K562 (cell line): ENCODE data around the gene AGMO. TPM values are rescaled to one million over a fixed set of nuclear protein-coding genes. Genes with fewer than 3 reads are reported as not detected.

Experiments used
- ATAC-seq: fragments of 200-7000 bp; cut with Tn5 transposase; 3 replicates; pipeline ENCODE4 v1.9.1; 2020; ENCODE audit warnings: moderate library complexity
- BruUV-seq: library from RNA; stranded (reverse); fragments of 400-500 nt; replicated peaks from 2 replicates; lab custom pipeline; 2021; lab: Mats Ljungman, UMichigan
- CTCF ChIA-PET: fragments of 300-600 bp; formaldehyde crosslinking; extraction: SDS; loops from one replicate; lab custom pipeline; 2021; ENCODE audit warnings: low intra/inter-chr PET ratio; lab: Yijun Ruan, JAX
- POLR2A ChIA-PET: fragments of 300-600, 350-650 bp; sonication (Branson Sonifier 250); formaldehyde crosslinking; extraction: SDS; loops from one replicate; lab custom pipeline; 2021; ENCODE audit warnings: antibody characterized with exemption, inconsistent platforms; lab: Yijun Ruan, JAX
- DNase-seq, 4 experiments: peaks; one replicate each; pipeline versions ENCODE4 v3.0.0 to v3.0.0-alpha.2; 2011 to 2018; ENCODE audit warnings: low spot score in 3 of 4, mixed read lengths in 3 of 4; ENCODE audit errors: extremely low read depth in 1 of 4
- FAIRE-seq: peaks from 2 replicates; lab custom pipeline; 2011; peaks lifted over from hg19 to GRCh38; lab: Jason Lieb, UNC
- H2AFZ ChIP-seq: 2 replicates; pipeline ENCODE4 v1.6.0; 2011; ENCODE audit warnings: low read depth, low read length, control low read depth, inconsistent platforms
- H3K27ac ChIP-seq: fragments of 200-600 bp; 3 replicates; pipeline ENCODE4 v1.8.0; 2011; ENCODE audit warnings: low read depth, mild to moderate bottlenecking, control low read depth, inconsistent platforms, low read length, moderate library complexity, mixed read lengths; ENCODE audit errors: extremely low read depth
- H3K27me3 ChIP-seq, 2 experiments: fragments of 300-600 bp in 1 of 2; 2 replicates in 1 of 2; 3 replicates in 1 of 2; pipeline versions ENCODE4 v1.6.0 to v1.8.0; 2011; ENCODE audit warnings: inconsistent platforms in 2 of 2, low read length in 2 of 2, mild to moderate bottlenecking in 1 of 2, mixed read lengths in 1 of 2, moderate library complexity in 1 of 2; ENCODE audit not compliant: control insufficient read depth in 2 of 2, insufficient read depth in 2 of 2
- H3K36me3 ChIP-seq: fragments of 300-600 bp; 3 replicates; pipeline ENCODE4 v1.8.0; 2011; ENCODE audit warnings: mild to moderate bottlenecking, low read length, inconsistent platforms; ENCODE audit not compliant: control insufficient read depth, insufficient read depth
- H3K4me1 ChIP-seq, 2 experiments: fragments of 200-600 bp in 1 of 2; replicated peaks in 1 of 2; 2 replicates in 1 of 2; 3 replicates in 1 of 2; pipeline versions ENCODE4 v1.5.1 to v1.8.0; 2011; ENCODE audit warnings: inconsistent platforms in 2 of 2, low read length in 2 of 2, mild to moderate bottlenecking in 1 of 2, mixed read lengths in 1 of 2, moderate library complexity in 1 of 2; ENCODE audit not compliant: control insufficient read depth in 2 of 2, insufficient read depth in 2 of 2
- H3K4me2 ChIP-seq: 2 replicates; pipeline ENCODE4 v1.6.1; 2011; ENCODE audit warnings: low read length, control low read depth, inconsistent platforms, mixed read lengths; ENCODE audit not compliant: insufficient read depth
- H3K4me3 ChIP-seq: fragments of 200-600 bp; sonication (generic), shearing (Covaris generic); 2 replicates; pipeline ENCODE4 v1.5.1; 2016; ENCODE audit warnings: control low read depth, inconsistent platforms
- H3K79me2 ChIP-seq: fragments of 200-600 bp; 3 replicates; pipeline ENCODE4 v1.8.0; 2011; ENCODE audit warnings: low read length, inconsistent platforms; ENCODE audit not compliant: control insufficient read depth, insufficient read depth
- H3K9ac ChIP-seq, 2 experiments: 2 replicates each; pipeline versions ENCODE4 v1.6.0 to v1.6.1; 2011; ENCODE audit warnings: low read depth in 2 of 2, low read length in 2 of 2, control low read depth in 1 of 2, inconsistent platforms in 1 of 2, mild to moderate bottlenecking in 1 of 2, mixed read lengths in 1 of 2; ENCODE audit not compliant: insufficient read depth in 1 of 2
- H3K9me1 ChIP-seq: one replicate; pipeline ENCODE4 v1.6.0; 2011; ENCODE audit warnings: inconsistent platforms, mild to moderate bottlenecking, low read length, moderate library complexity; ENCODE audit not compliant: control insufficient read depth, insufficient read depth
- H3K9me3 ChIP-seq: replicated peaks from 2 replicates; pipeline ENCODE4 v1.5.1; 2011; ENCODE audit warnings: low read depth, low read length, inconsistent platforms; ENCODE audit not compliant: control insufficient read depth, insufficient read depth
- H4K20me1 ChIP-seq: replicated peaks from 2 replicates; pipeline ENCODE4 v1.6.1; 2011; ENCODE audit warnings: low read length, inconsistent platforms, mixed read lengths; ENCODE audit not compliant: control insufficient read depth, insufficient read depth
- CREB3 ChIP-seq: fragments of 450-650 bp; conservative IDR thresholded peaks from 2 replicates; pipeline ENCODE4 v1.6.1; 2016; ENCODE audit warnings: missing genetic modification characterization, low read depth, mild to moderate bottlenecking, missing compliant biosample characterization, moderate library complexity
- DEAF1 ChIP-seq: fragments of 450-650 bp; formaldehyde crosslinking; IDR thresholded peaks from 2 replicates; pipeline ENCODE4 v1.4.0; 2020; ENCODE audit warnings: mild to moderate bottlenecking, moderate library complexity
- FOXJ2 ChIP-seq: fragments of 200-800 bp; sonication (Bioruptor generic); IDR thresholded peaks from 2 replicates; pipeline ENCODE4 v1.6.1; 2016; ENCODE audit warnings: missing genetic modification characterization, missing compliant biosample characterization
- FOXK2 ChIP-seq, 2 experiments: fragments of 450-650 bp; IDR thresholded peaks in 1 of 2; conservative IDR thresholded peaks in 1 of 2; 2 replicates each; pipeline ENCODE4 v1.6.1; 2016; ENCODE audit warnings: low read depth in 2 of 2, mild to moderate bottlenecking in 1 of 2
- HBP1 ChIP-seq: fragments of 450-650 bp; formaldehyde crosslinking; IDR thresholded peaks from 2 replicates; pipeline ENCODE4 v1.4.0; 2022; ENCODE audit warnings: missing genetic modification characterization
- HIVEP1 ChIP-seq: fragments of 250-450 bp; sonication (Bioruptor Pico); IDR thresholded peaks from 2 replicates; pipeline ENCODE4 v1.4.0; 2020; ENCODE audit warnings: mild to moderate bottlenecking
- HNRNPK ChIP-seq: fragments of 200-400 bp; formaldehyde crosslinking; IDR thresholded peaks from one replicate; pipeline ENCODE4 v1.6.1; 2018; ENCODE audit warnings: mild to moderate bottlenecking, low read depth, low read length; ENCODE audit not compliant: poor library complexity, severe bottlenecking
- IRF2 ChIP-seq: sonication (generic); formaldehyde crosslinking; IDR thresholded peaks from 2 replicates; pipeline ENCODE4 v1.8.1; 2022; ENCODE audit warnings: mild to moderate bottlenecking, missing genetic modification reagents
- JUNB ChIP-seq: fragments of 450-650 bp; formaldehyde crosslinking; conservative IDR thresholded peaks from 2 replicates; pipeline ENCODE4 v1.4.0; 2020; ENCODE audit warnings: mild to moderate bottlenecking
- NFE2L1 ChIP-seq: fragments of 450-650 bp; IDR thresholded peaks from 2 replicates; pipeline ENCODE4 v1.6.1; 2016; ENCODE audit warnings: missing genetic modification characterization, low read depth, mild to moderate bottlenecking, missing compliant biosample characterization, moderate library complexity, borderline replicate concordance
- SRSF9 ChIP-seq: fragments of 200-400 bp; formaldehyde crosslinking; IDR thresholded peaks from 2 replicates; pipeline ENCODE4 v1.6.1; 2017; ENCODE audit warnings: low read depth, low read length, borderline replicate concordance
- TEAD1 ChIP-seq, 2 experiments: fragments of 450-650 bp in 1 of 2; sonication (generic) in 1 of 2; formaldehyde crosslinking; IDR thresholded peaks; 2 replicates each; pipeline versions ENCODE4 v1.4.0 to v1.8.0; 2020 to 2022; ENCODE audit warnings: mild to moderate bottlenecking in 2 of 2, missing genetic modification reagents in 1 of 2
- YY1 ChIP-seq, 3 experiments: IDR thresholded peaks; 2 replicates each; pipeline ENCODE4 v1.6.1; 2011; ENCODE audit warnings: low read length in 2 of 3, mild to moderate bottlenecking in 2 of 3, moderate library complexity in 2 of 3, borderline replicate concordance in 1 of 3, control low read depth in 1 of 3, low read depth in 1 of 3; ENCODE audit not compliant: insufficient read depth in 3 of 3, insufficient replicate concordance in 2 of 3, control insufficient read depth in 1 of 3, insufficient read length in 1 of 3; ENCODE audit errors: extremely low read depth in 1 of 3
- ZNF263 ChIP-seq: sonication (generic); formaldehyde crosslinking; IDR thresholded peaks from 2 replicates; pipeline ENCODE4 v1.8.0; 2022; ENCODE audit warnings: mild to moderate bottlenecking, missing genetic modification reagents, borderline replicate concordance
- ZNF707 ChIP-seq: fragments of 250-450 bp; sonication (Bioruptor Pico); conservative IDR thresholded peaks from 2 replicates; pipeline ENCODE4 v1.8.0; 2022; ENCODE audit warnings: inconsistent platforms, mild to moderate bottlenecking, moderate library complexity
- WGBS: fragments of 100-300 bp; shearing (Covaris generic); methylation state at CpG from one replicate; pipeline ENCODE4 v1.1.6; 2016; ENCODE audit warnings: low coverage, mixed read lengths; ENCODE audit not compliant: insufficient coverage; ENCODE audit errors: missing lambda C conversion rate; 5-methylcytosine and 5-hydroxymethylcytosine counted together
- in situ Hi-C: fragments of 300-500 bp; cut with MboI; formaldehyde crosslinking; loops from 4 replicates; pipeline ENCODE4 v1.15.0; 2018; ENCODE audit warnings: inconsistent platforms, mixed read lengths
- intact Hi-C: fragments of 100-400 bp; cut with micrococcal nuclease; formaldehyde crosslinking; loops from 2 replicates; pipeline ENCODE4 v1.14.2; 2022
- polyA plus RNA-seq, 8 experiments: library from polyadenylated mRNA; depleted of rRNA in 4 of 8; stranded (reverse) in 5 of 8; unstranded in 3 of 8; fragments of >200 nt; fragmentation: Nextera tagmentation in 2 of 8; fragmentation: Illumina TruSeq in 1 of 8; extraction: Ambion mirVana in 2 of 8; extraction: Trizol in 1 of 8; gene quantifications; 2 replicates each; pipeline versions ENCODE4 v1.2.1 to v1.2.3, GENCODE V29; 2011 to 2014; ENCODE audit warnings: inconsistent platforms in 1 of 8, missing spikeins in 1 of 8
- total RNA-seq, 7 experiments: library from RNA; depleted of rRNA in 6 of 7; stranded (reverse); fragments of >200 nt in 6 of 7; fragmentation: Illumina TruSeq in 2 of 7; extraction: Trizol in 2 of 7; gene quantifications; 2 replicates each; pipeline versions ENCODE4 v1.2.1 to v1.2.3, GENCODE V29; 2011 to 2021; ENCODE audit warnings: low replicate concordance in 1 of 7
- TF ChIP-seq, protein P1 (sequence below): sonication (generic); formaldehyde crosslinking; IDR thresholded peaks from 2 replicates; pipeline ENCODE4 v1.8.1; 2023; ENCODE audit warnings: mild to moderate bottlenecking, missing genetic modification reagents, moderate library complexity

AGMO gene
- total and polyA plus RNA-seq, 9 of the 15 experiments (the other 6 are each of a cell fraction or from before 2014, with no cell fraction given): 0.30 to 1.4 (median 0.69) TPM; not detected in 1

DNA sequence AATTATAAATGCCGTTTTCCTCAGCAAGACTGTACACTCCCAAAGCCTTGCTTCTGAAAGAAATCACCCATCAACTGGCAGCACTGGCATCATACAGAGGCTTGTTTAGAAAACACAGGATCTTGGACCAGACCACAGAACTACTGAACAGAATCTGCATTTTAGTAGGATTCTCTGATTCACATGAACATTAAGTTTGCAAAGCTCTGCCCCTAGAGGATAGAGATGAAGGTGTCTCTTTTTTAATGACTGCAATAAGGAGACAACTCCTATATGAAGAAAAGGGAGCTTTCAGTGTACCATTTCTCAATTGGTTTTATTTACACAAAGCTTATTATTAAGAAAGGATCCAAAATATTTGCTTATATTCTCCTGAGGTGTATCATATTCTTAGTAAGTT lies 172.7 kb downstream of the AGMO start:
- POLR2A ChIA-PET: no interaction called here
- TF ChIP-seq CREB3 (tag) (no peak), HBP1 (no peak), YY1 (IDR thresholded peaks at IDR 0.05; ENCODE audit: borderline replicate concordance in 1 of 3, control insufficient read depth in 1 of 3, extremely low read depth in 1 of 3, insufficient read depth in 3 of 3, insufficient read length in 1 of 3, insufficient replicate concordance in 2 of 3, low read depth in 1 of 3, low read length in 2 of 3) (no peak), HIVEP1 (CRISPR knock-in tag) (no peak), ZNF263 (CRISPR knock-in tag) (no peak), JUNB (no peak), DEAF1 (no peak), FOXK2 (conservative IDR thresholded peaks at IDR 0.05 in 1 of 2, IDR thresholded peaks at IDR 0.05 in 1 of 2; ENCODE audit: low read depth in 2 of 2) (no peak), TEAD1 (CRISPR knock-in tag; IDR thresholded peaks at IDR 0.05) (no peak), SRSF9 (no peak), HNRNPK (no peak), NFE2L1 (tag) (no peak), FOXJ2 (tag) (no peak), ZNF707 (CRISPR knock-in tag) (no peak), IRF2 (CRISPR knock-in tag) (no peak)
- TF ChIP-seq, protein P1, sequence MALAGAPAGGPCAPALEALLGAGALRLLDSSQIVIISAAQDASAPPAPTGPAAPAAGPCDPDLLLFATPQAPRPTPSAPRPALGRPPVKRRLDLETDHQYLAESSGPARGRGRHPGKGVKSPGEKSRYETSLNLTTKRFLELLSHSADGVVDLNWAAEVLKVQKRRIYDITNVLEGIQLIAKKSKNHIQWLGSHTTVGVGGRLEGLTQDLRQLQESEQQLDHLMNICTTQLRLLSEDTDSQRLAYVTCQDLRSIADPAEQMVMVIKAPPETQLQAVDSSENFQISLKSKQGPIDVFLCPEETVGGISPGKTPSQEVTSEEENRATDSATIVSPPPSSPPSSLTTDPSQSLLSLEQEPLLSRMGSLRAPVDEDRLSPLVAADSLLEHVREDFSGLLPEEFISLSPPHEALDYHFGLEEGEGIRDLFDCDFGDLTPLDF (CRISPR knock-in tag): no peak

More for the DNA sequence above, 172.7 kb downstream of the AGMO start:
- no peak overlapping the region for H2AFZ ChIP-seq
- intact Hi-C loops (no loop called here), in situ Hi-C loops (no loop called here)
- no peaks in the 10 kb centered on the region for H3K27me3 ChIP-seq
- 13% methylated on average over 1 of the region's 1 CpG for WGBS
- CTCF ChIA-PET: no interaction called here
- no peaks in the 10 kb centered on the region for H4K20me1 ChIP-seq
- H3K79me2 ChIP-seq: no peaks in the 10 kb centered on the region
- no TSS peak for BruUV-seq
- FAIRE-seq (no peak), DNase-seq (no peak), ATAC-seq (no peak)
- no peaks in the 10 kb centered on the region for H3K4me1 ChIP-seq
- no peak overlapping the region for H3K4me3 ChIP-seq
- H3K4me2 ChIP-seq: no peak overlapping the region
- no peak overlapping the region for H3K27ac ChIP-seq
- no peaks in the 10 kb centered on the region for H3K9me1 ChIP-seq
- no peak overlapping the region for H3K9ac ChIP-seq
- no peaks in the 10 kb centered on the region for H3K9me3 ChIP-seq
- no peaks in the 10 kb centered on the region for H3K36me3 ChIP-seq
